HepG2 (cell line): ENCODE measurements around the gene TMOD3. TPM values are rescaled to one million over a fixed set of nuclear protein-coding genes. Genes with fewer than 3 reads are reported as not detected.

Source experiments
- ARID2 ChIP-seq: sonication (generic); formaldehyde crosslinking; IDR thresholded peaks from 2 replicates; pipeline ENCODE4 v1.8.1; 2022; ENCODE audit warnings: mild to moderate bottlenecking, missing genetic modification reagents, borderline replicate concordance
- CEBPB ChIP-seq: IDR thresholded peaks from 2 replicates; pipeline ENCODE4 v1.6.1; 2011; ENCODE audit warnings: low read depth, low read length, improper control_type of control experiment, borderline replicate concordance
- EED ChIP-seq: sonication (generic); formaldehyde crosslinking; IDR thresholded peaks from 2 replicates; pipeline ENCODE4 v1.5.0; 2020; ENCODE audit warnings: mild to moderate bottlenecking, missing genetic modification reagents
- EHMT2 ChIP-seq: fragments of 200-600 bp; sonication (generic); IDR thresholded peaks from 2 replicates; pipeline ENCODE4 v1.7.0; 2017; ENCODE audit warnings: antibody characterized with exemption, low read depth, low read length, borderline replicate concordance
- GPN1 ChIP-seq: sonication (generic); formaldehyde crosslinking; IDR thresholded peaks from 2 replicates; pipeline ENCODE4 v1.5.1; 2020; ENCODE audit warnings: missing genetic modification reagents, borderline replicate concordance
- HMG20A ChIP-seq: IDR thresholded peaks from 2 replicates; pipeline ENCODE4 v1.6.1; 2016; ENCODE audit warnings: borderline replicate concordance
- HNF1B ChIP-seq: sonication (generic); formaldehyde crosslinking; IDR thresholded peaks from 2 replicates; pipeline ENCODE4 v1.5.1; 2020; ENCODE audit warnings: mild to moderate bottlenecking, moderate library complexity, missing genetic modification reagents
- HNRNPUL1 ChIP-seq: fragments of 200-400 bp; formaldehyde crosslinking; IDR thresholded peaks from 2 replicates; pipeline ENCODE4 v1.6.1; 2017; ENCODE audit warnings: low read depth, mild to moderate bottlenecking, low read length, moderate library complexity
- KMT2A ChIP-seq: sonication (generic); formaldehyde crosslinking; IDR thresholded peaks from 2 replicates; pipeline ENCODE4 v1.4.0; 2020; ENCODE audit warnings: missing genetic modification reagents
- MBNL3 ChIP-seq: fragments of 250-450 bp; sonication (Bioruptor Pico); conservative IDR thresholded peaks from 2 replicates; pipeline ENCODE4 v1.8.0; 2022; ENCODE audit warnings: mild to moderate bottlenecking, inconsistent platforms
- NCOR1 ChIP-seq: fragments of 200-600 bp; sonication (generic); IDR thresholded peaks from 2 replicates; pipeline ENCODE4 v1.7.0; 2017; ENCODE audit warnings: antibody characterized with exemption, low read length, borderline replicate concordance
- NFKBIZ ChIP-seq: IDR thresholded peaks from 2 replicates; pipeline ENCODE4 v1.6.1; 2018; ENCODE audit warnings: missing genetic modification reagents, missing compliant biosample characterization
- NFYC ChIP-seq: IDR thresholded peaks from 2 replicates; pipeline ENCODE4 v1.6.1; 2016; ENCODE audit warnings: missing genetic modification reagents, missing compliant biosample characterization
- PHF5A ChIP-seq: IDR thresholded peaks from one replicate; pipeline ENCODE4 v1.6.1; 2018; ENCODE audit warnings: low read depth, missing genetic modification reagents; ENCODE audit not compliant: unreplicated experiment
- SNRNP70 ChIP-seq: fragments of 200-400 bp; formaldehyde crosslinking; IDR thresholded peaks from 2 replicates; pipeline ENCODE4 v1.6.1; 2017; ENCODE audit warnings: mild to moderate bottlenecking, low read depth, low read length, moderate library complexity
- TCF7 ChIP-seq: sonication (generic); IDR thresholded peaks from 2 replicates; pipeline ENCODE4 v1.6.1; 2016; ENCODE audit warnings: antibody characterized with exemption, low read depth
- THYN1 ChIP-seq: sonication (generic); formaldehyde crosslinking; IDR thresholded peaks from 2 replicates; pipeline ENCODE4 v1.8.1; 2023; ENCODE audit warnings: low read depth, mild to moderate bottlenecking, moderate library complexity, missing genetic modification reagents, borderline replicate concordance
- ZIK1 ChIP-seq: sonication (generic); formaldehyde crosslinking; IDR thresholded peaks from 2 replicates; pipeline ENCODE4 v1.5.0; 2020; ENCODE audit warnings: mild to moderate bottlenecking, low read depth, missing genetic modification reagents, borderline replicate concordance
- ZNF280D ChIP-seq: sonication (generic); formaldehyde crosslinking; IDR thresholded peaks from 2 replicates; pipeline ENCODE4 v1.5.1; 2020; ENCODE audit warnings: mild to moderate bottlenecking, missing genetic modification reagents
- ZNF546 ChIP-seq: sonication (generic); formaldehyde crosslinking; conservative IDR thresholded peaks from 2 replicates; pipeline ENCODE4 v1.8.1; 2023; ENCODE audit warnings: mild to moderate bottlenecking, missing genetic modification reagents
- ZNF574 ChIP-seq: sonication (generic); formaldehyde crosslinking; IDR thresholded peaks from 2 replicates; pipeline ENCODE4 v1.4.0; 2020; ENCODE audit warnings: missing genetic modification reagents
- ZNF7 ChIP-seq: IDR thresholded peaks from 2 replicates; pipeline ENCODE4 v1.6.1; 2016; ENCODE audit warnings: missing biosample characterization, missing genetic modification reagents
- polyA plus RNA-seq, 8 experiments: library from polyadenylated mRNA; depleted of rRNA in 3 of 8; stranded (reverse) in 7 of 8; unstranded in 1 of 8; fragments of >200 nt; fragmentation: Illumina TruSeq in 4 of 8; extraction: Trizol in 4 of 8; gene quantifications; 2 replicates each; pipeline versions ENCODE4 v1.2.1 to v1.2.3, GENCODE V29; 2011 to 2016; ENCODE audit warnings: low read depth in 4 of 8, missing spikeins in 1 of 8, mixed read lengths in 1 of 8; ENCODE audit not compliant: insufficient read depth in 1 of 8
- total RNA-seq, 5 experiments: library from RNA; depleted of rRNA; stranded (reverse); fragments of >200 nt; fragmentation: Illumina TruSeq; extraction: Trizol; gene quantifications; 2 replicates each; pipeline ENCODE4 v1.2.3, GENCODE V29; 2016; ENCODE audit warnings: low read depth in 1 of 5

TMOD3 gene
- total and polyA plus RNA-seq, 2 of the 13 experiments (the other 11 are each of a cell fraction or from before 2014, with no cell fraction given): 5.1 to 23.2 TPM

- TF ChIP-seq NFKBIZ (CRISPR knock-in tag) (no peak; the same call in 1 of the 2 replicates), HMG20A (CRISPR knock-in tag) (peak; percentile 48; the same call in 1 of the 2 replicates), PHF5A (CRISPR knock-in tag) (peak; percentile 53), ARID2 (CRISPR knock-in tag) (no peak), ZNF7 (CRISPR knock-in tag) (no peak), ZNF574 (peak; percentile 89), KMT2A (CRISPR knock-in tag) (no peak), THYN1 (no peak), TCF7 (no peak), HNRNPUL1 (no peak), SNRNP70 (no peak), NFYC (CRISPR knock-in tag) (no peak), CEBPB (no peak), GPN1 (no peak), ZNF280D (no peak), ZNF546 (CRISPR knock-in tag) (no peak), EED (no peak), ZIK1 (CRISPR knock-in tag) (no peak), HNF1B (CRISPR knock-in tag) (peak; percentile 39; the same call in 1 of the 2 replicates), MBNL3 (CRISPR knock-in tag) (no peak), EHMT2 (no peak; the same call in 1 of the 2 replicates), NCOR1 (no peak)
Observed at GRCh38 chr15:51907136-51907862, 77.8 kb downstream of the TMOD3 start (continued).
